Midbrain (tissue), 1 donor: ENCODE results near the gene ABI3BP.
"Not testable (repeated sequence)": the region's sequence is repeated elsewhere in the genome, so short reads cannot be mapped to it uniquely, and the experiment has no call there.

ENCODE experiments used
- DNase-seq: peaks from one replicate; lab custom pipeline; 2025; lab: John Stamatoyannopoulos, UW

ABI3BP gene

GRCh38 chr3:100946096-100946495 is 47.1 kb downstream of the ABI3BP start:
- not testable (repeated sequence) for DNase-seq

- DNase-seq, result no peak
These were observed 51.8 kb downstream of the ABI3BP start for GRCh38 chr3:100941451-100941850.

GRCh38 chr3:100941041-100941440 is 52.2 kb downstream of the ABI3BP start:
- DNase-seq, result no peak

- DNase-seq, result no peak
These were observed 56.3 kb downstream of the ABI3BP start for GRCh38 chr3:100936931-100937330.

GRCh38 chr3:100932491-100932890 is 60.7 kb downstream of the ABI3BP start:
- no peak for DNase-seq

- no peak for DNase-seq
These were observed 64.4 kb downstream of the ABI3BP start for GRCh38 chr3:100928638-100929428.

GRCh38 chr3:100927775-100928174 is 65.4 kb downstream of the ABI3BP start:
- no peak for DNase-seq

- no peak for DNase-seq
These were observed 77.3 kb downstream of the ABI3BP start for GRCh38 chr3:100915706-100916495.

GRCh38 chr3:100913870-100914648 is 79.2 kb downstream of the ABI3BP start:
- DNase-seq, result no peak

- no peak for DNase-seq
These were observed 80.2 kb downstream of the ABI3BP start for GRCh38 chr3:100912976-100913545.

- no peak for DNase-seq
These were observed 80.7 kb downstream of the ABI3BP start for GRCh38 chr3:100912571-100912970.

GRCh38 chr3:100911956-100912355 is 81.3 kb downstream of the ABI3BP start:
- DNase-seq, result no peak

- no peak for DNase-seq
These were observed 82.2 kb downstream of the ABI3BP start for GRCh38 chr3:100910986-100911385.

GRCh38 chr3:100902572-100902971 is 90.6 kb downstream of the ABI3BP start:
- no peak for DNase-seq

- no peak for DNase-seq
These were observed 92.4 kb downstream of the ABI3BP start for GRCh38 chr3:100900671-100901335.

GRCh38 chr3:100899440-100900091 is 93.7 kb downstream of the ABI3BP start:
- DNase-seq, result no peak

GRCh38 chr3:100898681-100899080 is 94.5 kb downstream of the ABI3BP start:
- no peak for DNase-seq

GRCh38 chr3:100896994-100897393 is 96.2 kb downstream of the ABI3BP start:
- no peak for DNase-seq

- DNase-seq, result peak; percentile 5
These were observed 99.6 kb downstream of the ABI3BP start for GRCh38 chr3:100893590-100893989.

GRCh38 chr3:100893108-100893507 is 100.1 kb downstream of the ABI3BP start:
- DNase-seq, result peak; percentile 31

- DNase-seq, result no peak
These were observed 101.4 kb downstream of the ABI3BP start for GRCh38 chr3:100891827-100892226.
